Bronchial epithelial cell (primary cell): Measurements from ENCODE around the gene SLU7. TPM values are rescaled to one million over a fixed set of nuclear protein-coding genes. Genes with fewer than 3 reads are reported as not detected.
"Not testable (repeated sequence)": the region's sequence is repeated elsewhere in the genome, so short reads cannot be mapped to it uniquely, and the experiment has no call there.

Source experiments
- DNase-seq: peaks from one replicate; pipeline ENCODE4 v3.0.0-alpha.2; 2010; ENCODE audit warnings: low read depth
- FAIRE-seq: peaks from 2 replicates; lab custom pipeline; 2011; peaks lifted over from hg19 to GRCh38; lab: Jason Lieb, UNC
- H3K27me3 ChIP-seq: 2 replicates; pipeline ENCODE4 v1.5.1; 2011; ENCODE audit warnings: low read length; ENCODE audit not compliant: control insufficient read depth, insufficient read depth
- H3K36me3 ChIP-seq: 2 replicates; pipeline ENCODE4 v1.5.1; 2011; ENCODE audit warnings: low read length; ENCODE audit not compliant: control insufficient read depth, insufficient read depth
- H3K4me3 ChIP-seq: 2 replicates; pipeline ENCODE4 v1.5.1; 2011; ENCODE audit warnings: mild to moderate bottlenecking, low read depth, low read length, control low read depth
- CTCF ChIP-seq: IDR thresholded peaks from 2 replicates; pipeline ENCODE4 v1.5.1; 2011; ENCODE audit warnings: mild to moderate bottlenecking, moderate library complexity, low read length, control low read depth, inconsistent platforms; ENCODE audit not compliant: insufficient read depth, severe bottlenecking
- total RNA-seq: library from RNA; depleted of rRNA; stranded (reverse); fragments of >200 nt; gene quantifications from 2 replicates; pipeline ENCODE4 v1.2.1, GENCODE V29; 2014

Gene SLU7
- total RNA-seq, 1 donor from 2014 or later = 51.3 TPM

DNA sequence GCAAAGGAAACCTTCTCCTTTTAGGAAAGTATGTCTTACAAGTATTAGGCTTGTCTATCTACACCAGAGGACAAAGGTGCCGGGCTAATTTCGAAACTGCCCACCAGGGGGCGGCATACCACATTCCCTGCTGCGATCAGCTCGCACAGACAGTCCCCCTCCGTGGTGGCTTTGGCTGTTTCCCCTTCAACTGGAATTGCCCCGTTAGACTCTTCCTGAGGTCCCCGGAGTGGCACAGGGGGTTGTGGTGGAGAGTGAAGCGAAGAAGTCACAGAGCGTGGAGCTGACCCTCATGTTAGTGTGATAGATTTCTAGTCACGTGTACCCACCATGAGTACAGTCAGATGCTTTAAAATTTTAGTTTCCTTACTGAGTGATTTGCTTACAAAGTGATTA lies 20.3 kb upstream of the SLU7 start:
- no peaks in the 10 kb centered on the region for H3K27me3 ChIP-seq
- peak overlapping the region; percentile 29 for H3K4me3 ChIP-seq
- DNase-seq (peak; percentile 69), FAIRE-seq (no peak)
- no peaks in the 10 kb centered on the region for H3K36me3 ChIP-seq
- peak; percentile 91 for TF ChIP-seq CTCF

- FAIRE-seq (no peak), DNase-seq (peak; percentile 64)
- Histone ChIP-seq H3K27me3 (no peaks in the 10 kb centered on the region), H3K4me3 (peak overlapping the region; percentile 29), H3K36me3 (no peaks in the 10 kb centered on the region)
- peak; percentile 80 for TF ChIP-seq CTCF
Observed at GRCh38 chr5:160438316-160439204, 19.7 kb upstream of the SLU7 start.

DNA sequence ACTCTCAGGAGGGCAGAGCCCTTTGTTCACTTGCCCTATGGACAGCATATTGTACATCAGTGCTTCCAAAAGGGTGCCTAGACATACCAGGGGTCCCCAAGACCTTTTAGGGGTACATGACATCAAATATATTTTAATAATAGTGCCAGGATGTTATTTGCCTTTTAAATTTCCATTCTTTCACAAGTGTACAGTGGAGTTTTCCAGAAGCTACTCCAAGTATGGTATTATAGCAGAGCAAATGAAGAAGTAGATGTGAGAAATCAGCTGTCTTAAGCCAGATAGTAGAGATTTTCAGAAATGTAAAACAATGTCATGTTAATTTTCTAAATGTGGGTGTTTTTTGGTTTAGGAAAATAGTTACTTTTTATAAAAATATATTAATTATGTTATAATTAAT lies 18.4 kb upstream of the SLU7 start:
- FAIRE-seq (no peak), DNase-seq (no peak)
- Histone ChIP-seq H3K4me3 (no peak overlapping the region), H3K36me3 (no peaks in the 10 kb centered on the region), H3K27me3 (no peaks in the 10 kb centered on the region)
- no peak for TF ChIP-seq CTCF

DNA sequence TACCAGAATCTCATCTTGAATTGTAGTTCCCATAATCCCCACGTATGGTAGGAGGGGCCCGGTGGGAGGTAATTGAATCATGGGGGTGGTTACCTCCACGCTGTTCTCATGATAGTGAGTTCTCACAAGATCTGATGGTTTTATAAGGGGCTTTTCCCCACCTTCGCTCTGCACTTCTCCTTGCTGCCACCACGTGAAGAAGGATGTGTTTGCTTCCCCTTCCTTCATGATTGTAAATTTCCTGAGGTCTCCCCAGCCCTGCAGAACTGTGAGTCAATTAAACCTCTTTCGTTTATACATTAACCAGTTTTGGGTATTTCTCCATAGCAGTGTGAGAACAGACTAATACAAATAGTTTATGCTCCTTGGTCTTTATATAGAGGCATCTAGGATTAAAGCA lies 17.8 kb upstream of the SLU7 start:
- FAIRE-seq, H3K27me3 ChIP-seq: not testable (repeated sequence)

GRCh38 chr5:160436017-160436416 lies 17.1 kb upstream of the SLU7 start:
- Histone ChIP-seq H3K4me3 (no peak overlapping the region), H3K36me3 (no peaks in the 10 kb centered on the region), H3K27me3 (no peaks in the 10 kb centered on the region)
- DNase-seq (no peak), FAIRE-seq (no peak)
- TF ChIP-seq CTCF = no peak

More for the DNA sequence above, 17.8 kb upstream of the SLU7 start:
- not testable (repeated sequence) for H3K4me3 ChIP-seq, DNase-seq, H3K36me3 ChIP-seq

- no peaks in the 10 kb centered on the region for H3K36me3 ChIP-seq
- no peak for FAIRE-seq
- no peak overlapping the region for H3K4me3 ChIP-seq
- H3K27me3 ChIP-seq = no peaks in the 10 kb centered on the region
- no peak for DNase-seq
- no peak for TF ChIP-seq CTCF
Observed at GRCh38 chr5:160435532-160435931, 16.7 kb upstream of the SLU7 start.
